Activated naive CD8-positive, alpha-beta T cell treated with anti-CD3 and anti-CD28 coated beads, Interleukin-2, amount 50 U/mL, for 24 hours (primary cell): ENCODE results near the gene TTF2.

ENCODE experiments used
- ATAC-seq: fragments of 150-1000 bp; cut with Tn5 transposase; one replicate; pipeline ENCODE4 v1.10.0; 2021
- DNase-seq: peaks from one replicate; pipeline ENCODE4 v3.0.0; 2021
- H3K27ac Mint-ChIP-seq: one replicate; pipeline ENCODE4 v1.8.0; 2021; ENCODE audit warnings: mild to moderate bottlenecking, mixed read lengths
- H3K27me3 Mint-ChIP-seq: one replicate; pipeline ENCODE4 v1.8.0; 2021; ENCODE audit warnings: mixed read lengths
- H3K36me3 Mint-ChIP-seq: one replicate; pipeline ENCODE4 v1.8.0; 2021; ENCODE audit warnings: low read depth, mixed read lengths
- H3K4me1 Mint-ChIP-seq: one replicate; pipeline ENCODE4 v1.8.0; 2021; ENCODE audit warnings: mixed read lengths
- H3K4me3 Mint-ChIP-seq: one replicate; pipeline ENCODE4 v1.8.0; 2021; ENCODE audit warnings: mild to moderate bottlenecking, moderate library complexity, mixed read lengths
- H3K9me3 Mint-ChIP-seq: one replicate; pipeline ENCODE4 v1.8.0; 2021; ENCODE audit warnings: mixed read lengths

Gene TTF2

DNA sequence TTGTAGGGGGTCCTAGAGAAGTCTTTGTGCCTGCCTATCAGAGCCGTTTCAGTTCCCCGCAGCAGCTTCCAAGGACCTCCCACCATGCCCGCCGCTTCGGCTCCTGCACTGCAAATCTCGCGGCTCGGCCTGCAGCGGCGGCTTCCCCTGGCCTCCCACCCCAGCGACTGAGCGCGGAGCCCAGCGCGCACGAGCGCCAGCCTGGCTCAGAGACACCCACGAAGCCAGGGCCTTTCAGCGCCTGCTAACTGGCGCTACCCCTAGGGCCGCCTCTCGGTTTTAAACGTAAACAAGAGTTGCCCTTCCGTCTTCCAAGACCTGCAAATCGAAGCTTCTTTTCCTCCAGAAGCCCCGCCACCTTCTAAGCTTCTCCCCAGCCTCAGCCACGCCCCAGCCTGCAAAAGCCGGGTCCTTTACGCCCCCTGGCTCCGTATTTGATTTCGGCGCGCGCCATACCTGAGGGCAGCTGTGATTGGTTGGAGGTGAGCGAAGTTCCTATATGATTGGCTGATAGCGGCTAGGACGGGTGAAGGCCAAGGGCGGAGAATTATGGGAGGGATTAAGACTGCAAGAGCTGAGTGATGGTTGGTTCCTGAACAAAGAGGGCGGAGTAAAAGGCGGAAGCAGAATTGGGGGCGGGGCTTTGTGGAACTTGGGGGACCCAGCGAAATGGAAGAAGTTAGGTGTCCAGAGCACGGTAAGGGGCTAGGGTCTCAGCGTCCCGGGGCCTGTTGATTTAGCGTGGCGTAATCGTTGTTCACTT, at the start of gene TTF2:
Gene TTF2, plus strand, starts transcription at position 649 of the 763 bp plus-strand sequence. Its CDS starts 21 bp downstream, at position 670.
- H3K4me3 Mint-ChIP-seq, result no peak within 1 kb of the TSS
- peak; percentile 94 for DNase-seq
- peaks cover 39% of the 10 kb centered on the region for H3K36me3 Mint-ChIP-seq
- ATAC-seq, result peak; percentile 93
- H3K4me1 Mint-ChIP-seq, result peaks cover 64% of the 10 kb centered on the region
- H3K27me3 Mint-ChIP-seq, result no peaks in the 10 kb centered on the region
- no peaks in the 10 kb centered on the region for H3K9me3 Mint-ChIP-seq
- H3K27ac Mint-ChIP-seq, result no peak within 1 kb of the TSS

DNA sequence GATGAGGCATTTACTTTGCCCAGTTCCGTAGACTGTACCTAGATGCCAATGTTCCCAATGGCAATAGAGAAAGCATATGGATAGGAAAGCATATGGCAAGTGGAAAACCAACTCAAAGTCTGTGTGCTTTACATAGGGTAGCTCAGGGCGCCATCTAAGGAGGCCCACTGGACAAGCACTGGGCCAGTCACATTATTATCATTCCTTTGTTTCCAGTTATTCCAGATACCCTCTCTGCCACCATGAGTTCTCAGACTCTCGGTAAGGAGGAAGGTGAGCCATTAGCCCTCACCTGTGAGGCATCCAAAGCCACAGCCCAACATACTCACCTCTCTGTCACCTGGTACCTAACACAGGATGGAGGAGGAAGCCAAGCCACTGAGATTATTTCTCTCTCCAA, 48.8 kb upstream of the TTF2 start:
- Mint-ChIP-seq H3K36me3 (peaks cover 3% of the 10 kb centered on the region), H3K27ac (no peak overlapping the region), H3K9me3 (no peaks in the 10 kb centered on the region), H3K27me3 (no peaks in the 10 kb centered on the region), H3K4me1 (peaks cover 66% of the 10 kb centered on the region), H3K4me3 (no peak overlapping the region)
- ATAC-seq (no peak), DNase-seq (no peak)

DNA sequence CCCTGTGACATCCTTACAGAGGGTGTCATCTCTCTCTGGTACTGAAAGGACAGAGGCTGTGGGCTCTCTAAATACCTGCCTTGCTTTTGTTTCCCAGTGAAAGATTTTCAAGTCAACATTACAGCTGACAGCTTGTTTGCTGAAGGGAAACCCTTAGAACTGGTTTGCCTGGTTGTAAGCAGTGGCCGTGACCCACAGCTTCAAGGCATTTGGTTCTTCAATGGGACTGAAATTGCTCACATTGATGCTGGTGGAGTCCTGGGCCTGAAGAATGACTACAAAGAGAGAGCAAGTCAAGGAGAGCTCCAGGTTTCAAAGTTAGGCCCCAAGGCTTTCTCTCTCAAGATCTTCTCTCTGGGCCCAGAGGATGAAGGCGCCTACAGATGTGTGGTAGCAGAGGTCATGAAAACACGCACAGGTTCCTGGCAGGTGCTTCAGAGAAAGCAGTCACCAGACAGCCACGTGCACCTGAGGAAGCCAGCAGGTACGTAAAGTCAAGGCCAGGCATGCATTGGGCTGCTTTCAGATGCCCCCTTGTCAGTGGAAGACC, 46.7 kb upstream of the TTF2 start:
- no peaks in the 10 kb centered on the region for H3K27me3 Mint-ChIP-seq
- peak overlapping the region; percentile 69 for H3K27ac Mint-ChIP-seq
- peaks cover 3% of the 10 kb centered on the region for H3K36me3 Mint-ChIP-seq
- no peak for ATAC-seq
- H3K4me1 Mint-ChIP-seq, result peaks cover 69% of the 10 kb centered on the region
- no peak overlapping the region for H3K4me3 Mint-ChIP-seq
- DNase-seq, result no peak
- H3K9me3 Mint-ChIP-seq, result no peaks in the 10 kb centered on the region

DNA sequence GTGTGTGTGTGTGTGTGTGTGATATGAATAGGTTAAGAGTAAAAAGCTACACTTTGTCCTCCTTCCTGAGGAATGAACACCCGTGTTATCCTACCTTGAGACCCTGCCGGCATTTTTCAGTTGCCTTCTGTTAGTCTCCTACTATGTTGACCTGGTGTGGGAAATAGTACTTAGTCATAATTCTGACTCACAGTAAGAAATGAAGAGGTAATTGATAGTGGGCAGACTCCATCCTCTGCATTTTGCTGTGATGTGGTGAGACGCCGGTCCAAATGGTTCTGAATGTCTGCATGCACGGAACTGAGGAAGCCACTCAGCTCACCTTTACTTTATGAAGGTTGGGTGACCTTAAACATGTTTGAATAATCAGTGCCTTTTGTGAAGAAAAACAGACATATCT, 45.9 kb upstream of the TTF2 start:
- Mint-ChIP-seq H3K27ac (peak overlapping the region; percentile 75), H3K4me3 (peak overlapping the region; percentile 58), H3K9me3 (no peaks in the 10 kb centered on the region), H3K36me3 (peaks cover 3% of the 10 kb centered on the region), H3K27me3 (no peaks in the 10 kb centered on the region), H3K4me1 (peaks cover 62% of the 10 kb centered on the region)
- DNase-seq, result no peak
- peak; percentile 68 for ATAC-seq

DNA sequence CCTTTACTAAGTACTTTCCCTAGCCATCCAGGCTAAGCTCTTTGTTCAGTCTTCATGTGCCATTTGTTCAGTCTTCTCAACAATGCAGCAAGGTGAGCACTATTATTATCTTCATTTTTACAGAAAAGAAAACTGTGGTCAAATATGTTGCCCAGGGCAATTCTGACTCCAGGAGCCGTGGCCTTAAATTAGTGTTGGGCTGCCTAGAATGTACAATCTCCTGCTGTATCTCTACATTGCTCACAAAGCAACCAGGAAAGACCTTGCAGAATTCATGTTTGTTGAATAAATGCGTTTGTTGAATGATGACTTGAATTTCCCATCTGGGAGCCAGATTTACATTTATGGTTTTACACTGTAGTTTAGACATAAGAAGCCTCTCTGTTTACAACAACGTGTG, 44.4 kb upstream of the TTF2 start:
- H3K9me3 Mint-ChIP-seq, result no peaks in the 10 kb centered on the region
- no peaks in the 10 kb centered on the region for H3K27me3 Mint-ChIP-seq
- ATAC-seq (no peak), DNase-seq (no peak)
- H3K4me1 Mint-ChIP-seq, result peaks cover 56% of the 10 kb centered on the region
- peak overlapping the region; percentile 84 for H3K27ac Mint-ChIP-seq
- H3K36me3 Mint-ChIP-seq, result peaks cover 3% of the 10 kb centered on the region
- H3K4me3 Mint-ChIP-seq, result peak overlapping the region; percentile 45

DNA sequence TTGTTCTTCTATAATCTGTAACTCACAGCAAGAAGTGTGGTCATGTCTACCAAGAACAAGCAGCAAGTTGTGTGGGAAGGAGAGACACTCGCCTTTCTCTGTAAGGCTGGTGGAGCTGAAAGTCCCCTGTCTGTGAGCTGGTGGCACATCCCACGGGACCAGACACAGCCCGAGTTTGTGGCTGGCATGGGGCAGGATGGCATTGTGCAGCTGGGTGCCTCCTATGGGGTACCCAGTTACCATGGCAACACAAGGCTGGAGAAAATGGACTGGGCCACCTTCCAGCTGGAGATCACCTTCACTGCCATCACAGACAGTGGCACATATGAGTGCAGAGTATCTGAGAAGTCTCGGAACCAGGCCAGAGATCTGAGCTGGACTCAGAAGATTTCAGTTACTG, 43.1 kb upstream of the TTF2 start:
- ATAC-seq, result no peak
- peaks cover 54% of the 10 kb centered on the region for H3K4me1 Mint-ChIP-seq
- no peak for DNase-seq
- no peak overlapping the region for H3K4me3 Mint-ChIP-seq
- peak overlapping the region; percentile 47 for H3K27ac Mint-ChIP-seq
- H3K27me3 Mint-ChIP-seq, result no peaks in the 10 kb centered on the region
- H3K9me3 Mint-ChIP-seq, result no peaks in the 10 kb centered on the region
- H3K36me3 Mint-ChIP-seq, result peaks cover 3% of the 10 kb centered on the region

DNA sequence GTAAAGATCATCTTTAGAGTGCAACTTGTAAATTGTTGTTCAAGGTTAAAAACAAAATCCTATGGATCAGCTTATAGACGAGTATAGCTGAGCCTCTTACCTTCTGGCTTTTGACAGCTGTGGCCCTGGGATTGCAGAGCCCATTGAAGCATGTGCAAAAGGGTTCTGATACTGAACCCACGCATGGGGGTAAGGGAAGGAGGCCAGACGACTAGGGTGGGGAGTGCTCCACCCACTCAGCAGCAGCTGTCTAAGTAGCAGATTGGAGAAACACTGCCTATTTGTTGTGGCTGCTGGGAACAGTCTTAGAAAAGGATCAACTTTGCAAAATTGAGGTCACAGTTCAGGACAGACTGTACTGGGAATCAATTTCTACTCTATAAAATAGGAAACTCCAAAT, 42.5 kb upstream of the TTF2 start:
- DNase-seq (no peak), ATAC-seq (no peak)
- H3K4me3 Mint-ChIP-seq, result no peak overlapping the region
- no peaks in the 10 kb centered on the region for H3K9me3 Mint-ChIP-seq
- peaks cover 3% of the 10 kb centered on the region for H3K36me3 Mint-ChIP-seq
- H3K27me3 Mint-ChIP-seq, result no peaks in the 10 kb centered on the region
- H3K27ac Mint-ChIP-seq, result no peak overlapping the region
- H3K4me1 Mint-ChIP-seq, result peaks cover 53% of the 10 kb centered on the region

DNA sequence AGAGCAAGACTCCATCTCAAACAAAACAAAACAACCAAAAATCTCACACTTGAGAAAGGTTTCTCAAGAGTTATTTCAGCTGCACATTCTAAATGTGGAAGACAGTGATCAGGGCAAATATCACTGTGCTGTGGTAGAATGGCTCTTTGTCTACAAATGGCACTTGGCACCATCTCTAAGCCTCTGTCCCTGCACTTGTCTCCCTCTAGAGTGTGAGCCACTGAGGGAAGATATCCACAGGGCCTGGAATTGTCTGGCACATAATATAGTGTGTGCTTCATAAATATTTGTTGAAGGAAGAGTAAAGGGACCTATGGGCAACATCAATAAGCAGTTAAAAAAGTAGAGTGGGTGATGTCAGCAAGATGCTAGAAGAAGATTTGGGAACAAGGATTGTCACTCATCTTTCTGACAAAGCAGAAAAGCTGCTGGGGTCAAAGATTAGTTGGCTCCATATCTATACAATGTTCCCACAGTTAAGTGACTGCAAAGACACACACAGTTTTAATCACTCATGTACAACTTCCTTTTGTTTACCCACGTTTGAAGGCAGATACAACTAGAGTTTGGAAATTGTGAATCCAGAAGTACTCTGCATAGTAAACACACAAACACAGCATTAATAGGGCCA, 39.5 kb upstream of the TTF2 start:
- Mint-ChIP-seq H3K4me3 (no peak overlapping the region), H3K9me3 (no peaks in the 10 kb centered on the region), H3K27me3 (no peaks in the 10 kb centered on the region), H3K4me1 (peaks cover 27% of the 10 kb centered on the region), H3K36me3 (no peaks in the 10 kb centered on the region), H3K27ac (no peak overlapping the region)
- no peak for DNase-seq
- no peak for ATAC-seq

DNA sequence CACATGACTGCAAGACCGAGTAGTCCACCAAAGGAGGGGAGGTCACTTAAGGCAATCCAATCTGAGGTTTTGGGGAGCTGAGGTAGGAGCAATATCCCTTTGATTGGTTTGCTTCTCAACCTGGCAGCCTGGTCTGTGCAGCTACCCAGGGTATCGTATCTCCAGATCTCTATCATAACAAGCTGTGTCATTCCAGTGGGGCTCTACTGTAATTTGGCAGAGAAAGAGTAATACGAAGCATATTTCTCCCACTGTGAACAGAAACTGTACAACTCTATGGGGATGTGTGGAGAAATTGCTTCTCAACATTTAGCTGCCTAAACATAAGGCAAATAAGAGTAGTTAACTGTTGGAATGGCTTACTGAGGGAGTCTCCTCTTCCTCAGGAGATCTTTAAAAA, 38.0 kb upstream of the TTF2 start:
- H3K27ac Mint-ChIP-seq, result no peak overlapping the region
- ATAC-seq (no peak), DNase-seq (no peak)
- H3K4me3 Mint-ChIP-seq, result no peak overlapping the region
- H3K27me3 Mint-ChIP-seq, result no peaks in the 10 kb centered on the region
- H3K4me1 Mint-ChIP-seq, result peaks cover 13% of the 10 kb centered on the region
- no peaks in the 10 kb centered on the region for H3K9me3 Mint-ChIP-seq
- no peaks in the 10 kb centered on the region for H3K36me3 Mint-ChIP-seq

DNA sequence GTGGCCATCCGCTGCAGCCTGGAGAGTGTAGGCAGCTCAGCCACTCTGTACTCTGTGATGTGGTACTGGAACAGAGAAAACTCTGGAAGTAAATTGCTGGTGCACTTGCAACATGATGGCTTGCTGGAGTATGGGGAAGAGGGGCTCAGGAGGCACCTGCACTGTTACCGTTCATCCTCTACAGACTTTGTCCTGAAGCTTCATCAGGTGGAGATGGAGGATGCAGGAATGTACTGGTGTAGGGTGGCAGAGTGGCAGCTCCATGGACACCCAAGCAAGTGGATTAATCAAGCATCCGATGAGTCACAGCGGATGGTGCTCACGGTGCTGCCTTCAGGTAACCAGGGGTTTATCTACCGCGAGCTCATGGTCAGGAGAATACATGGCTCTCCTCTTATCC, 34.6 kb upstream of the TTF2 start:
- ATAC-seq (no peak), DNase-seq (no peak)
- Mint-ChIP-seq H3K27ac (no peak overlapping the region), H3K36me3 (no peaks in the 10 kb centered on the region), H3K9me3 (no peaks in the 10 kb centered on the region), H3K4me1 (peaks cover 2% of the 10 kb centered on the region), H3K4me3 (no peak overlapping the region), H3K27me3 (no peaks in the 10 kb centered on the region)

DNA sequence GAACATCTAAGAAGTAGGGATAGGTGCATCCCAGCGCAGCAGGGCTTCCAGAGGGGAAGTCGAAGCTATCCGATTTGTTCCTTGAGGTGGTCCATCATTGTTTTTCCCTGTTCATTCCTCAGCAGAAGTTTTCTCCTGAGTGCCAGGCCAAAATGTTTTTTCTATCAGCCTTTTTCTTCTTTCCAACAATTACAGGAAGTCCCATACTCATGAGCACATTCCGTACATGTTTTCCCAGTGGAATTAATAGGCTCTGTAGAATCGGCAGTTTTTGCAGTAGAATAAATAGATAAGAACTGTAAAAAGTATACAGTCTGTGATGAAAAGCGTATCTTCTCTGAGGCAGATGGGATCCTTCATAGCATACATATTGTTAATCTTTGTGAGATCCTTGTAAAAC, 33.8 kb upstream of the TTF2 start:
- no peak overlapping the region for H3K4me3 Mint-ChIP-seq
- DNase-seq, result no peak
- no peaks in the 10 kb centered on the region for H3K9me3 Mint-ChIP-seq
- H3K27ac Mint-ChIP-seq, result no peak overlapping the region
- ATAC-seq, result no peak
- H3K36me3 Mint-ChIP-seq, result no peaks in the 10 kb centered on the region
- H3K27me3 Mint-ChIP-seq, result no peaks in the 10 kb centered on the region
- peaks cover 2% of the 10 kb centered on the region for H3K4me1 Mint-ChIP-seq

DNA sequence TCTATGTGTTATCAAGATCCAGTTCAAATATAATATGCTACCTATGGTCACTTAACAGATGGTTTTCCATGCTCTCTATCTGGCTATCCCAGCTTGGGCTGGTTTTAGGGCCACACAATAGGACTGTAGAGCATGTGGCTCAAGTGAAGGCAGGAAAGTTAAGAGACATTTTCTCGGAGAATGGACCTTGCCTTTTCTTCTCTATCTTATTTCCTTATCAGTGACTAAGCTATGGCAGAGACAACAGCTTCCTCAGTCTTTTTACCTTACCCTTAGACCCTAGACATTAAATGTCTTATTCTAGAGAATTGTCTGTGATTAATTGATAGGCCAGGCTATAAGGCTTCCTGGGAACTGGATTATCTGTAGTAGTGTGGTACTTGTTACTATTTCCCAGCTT, 30.4 kb upstream of the TTF2 start:
- ATAC-seq, result no peak
- H3K27ac Mint-ChIP-seq, result no peak overlapping the region
- no peak overlapping the region for H3K4me3 Mint-ChIP-seq
- H3K27me3 Mint-ChIP-seq, result no peaks in the 10 kb centered on the region
- DNase-seq, result no peak
- peaks cover 3% of the 10 kb centered on the region for H3K36me3 Mint-ChIP-seq
- H3K9me3 Mint-ChIP-seq, result no peaks in the 10 kb centered on the region
- peaks cover 5% of the 10 kb centered on the region for H3K4me1 Mint-ChIP-seq

DNA sequence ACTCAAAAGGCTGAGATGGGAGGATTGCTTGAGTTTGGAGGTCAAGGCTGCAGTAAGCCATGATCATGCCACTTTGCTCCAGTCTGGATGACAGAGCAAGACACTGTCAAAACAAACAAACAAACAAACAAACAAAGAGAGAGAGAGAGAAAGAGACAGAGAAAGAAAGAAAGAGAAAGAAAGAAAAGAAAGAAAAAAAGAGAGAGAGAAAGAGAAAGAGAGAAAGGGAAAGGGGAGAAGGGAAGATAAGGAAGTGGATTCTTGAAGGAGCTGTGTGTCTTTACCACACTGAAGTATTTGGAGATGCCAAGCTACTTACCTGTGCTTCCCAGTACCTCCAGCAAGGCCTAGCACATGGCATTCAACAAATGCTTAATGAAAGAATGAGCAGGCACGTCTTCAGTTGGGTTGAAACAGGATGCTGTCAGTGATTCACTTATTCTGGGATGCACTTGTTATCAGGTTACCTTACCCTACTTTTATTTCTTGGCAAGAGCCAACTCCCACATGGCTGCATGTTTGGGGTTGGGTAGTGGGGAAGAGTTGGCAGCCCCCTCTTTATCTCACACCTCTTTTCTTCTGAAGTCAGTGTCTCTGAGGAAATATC, 29.8 kb upstream of the TTF2 start:
- no peak for ATAC-seq
- Mint-ChIP-seq H3K9me3 (no peaks in the 10 kb centered on the region), H3K4me1 (peaks cover 5% of the 10 kb centered on the region), H3K4me3 (no peak overlapping the region), H3K36me3 (peaks cover 5% of the 10 kb centered on the region), H3K27me3 (no peaks in the 10 kb centered on the region), H3K27ac (no peak overlapping the region)
- DNase-seq, result no peak

DNA sequence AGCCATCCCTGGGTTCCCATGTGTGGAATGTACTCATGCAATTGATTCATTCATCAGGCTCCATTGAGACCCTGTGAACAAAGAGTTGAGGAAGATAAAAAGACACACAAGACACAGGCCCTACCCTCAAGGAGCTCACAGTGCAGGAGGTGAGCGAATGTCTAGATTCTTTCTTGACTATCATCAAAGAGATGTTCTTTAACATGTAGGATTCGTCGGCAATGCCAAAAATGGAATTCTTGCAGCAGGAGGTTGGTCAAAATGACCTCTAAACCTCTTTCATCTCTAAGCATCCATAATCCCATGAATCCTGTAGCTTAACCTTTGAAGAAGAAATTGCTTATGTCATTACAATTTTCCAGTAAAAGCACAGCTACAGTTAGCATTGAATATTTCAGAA, 27.9 kb upstream of the TTF2 start:
- Mint-ChIP-seq H3K27ac (no peak overlapping the region), H3K4me1 (peaks cover 5% of the 10 kb centered on the region), H3K36me3 (peaks cover 5% of the 10 kb centered on the region), H3K27me3 (no peaks in the 10 kb centered on the region), H3K4me3 (no peak overlapping the region), H3K9me3 (no peaks in the 10 kb centered on the region)
- no peak for ATAC-seq
- no peak for DNase-seq
